HG02884 (cell line): Measurements from ENCODE around the gene DIAPH2.
"Not testable (repeated sequence)": the region's sequence is repeated elsewhere in the genome, so short reads cannot be mapped to it uniquely, and the experiment has no call there.

ENCODE experiments used
- ATAC-seq: cut with Tn5 transposase; IDR thresholded peaks from one replicate; pipeline ENCODE4 v1.9.1; 2021; ENCODE audit warnings: mild to moderate bottlenecking, moderate library complexity; ENCODE audit not compliant: unreplicated experiment

The DIAPH2 gene

DNA sequence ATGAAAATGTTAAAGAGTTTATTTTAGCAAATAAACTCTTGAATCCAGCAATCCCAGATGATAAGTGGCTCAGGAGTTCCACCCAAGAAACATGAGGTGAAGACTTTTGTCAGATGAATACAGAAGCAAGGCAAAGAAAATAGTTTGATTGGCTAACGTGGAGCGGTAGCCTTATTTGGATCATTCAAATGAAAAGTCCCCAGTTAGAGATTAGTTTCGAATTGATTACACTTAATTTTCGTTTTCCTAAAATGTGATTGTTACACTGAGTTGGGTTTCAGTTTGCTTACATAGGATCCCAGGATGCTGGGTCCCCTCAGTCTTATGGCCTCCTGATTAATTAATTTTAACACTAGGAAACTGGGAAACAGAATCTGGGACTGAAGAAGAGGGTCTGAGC, 122.7 kb downstream of the DIAPH2 start:
- ATAC-seq, result no peak

GRCh38 chrX:96820935-96821334, 136.3 kb downstream of the DIAPH2 start:
- no peak for ATAC-seq

GRCh38 chrX:96824166-96824565, 139.5 kb downstream of the DIAPH2 start:
- ATAC-seq, result no peak

- no peak for ATAC-seq
These were observed 148.7 kb downstream of the DIAPH2 start for GRCh38 chrX:96833333-96833732.

DNA sequence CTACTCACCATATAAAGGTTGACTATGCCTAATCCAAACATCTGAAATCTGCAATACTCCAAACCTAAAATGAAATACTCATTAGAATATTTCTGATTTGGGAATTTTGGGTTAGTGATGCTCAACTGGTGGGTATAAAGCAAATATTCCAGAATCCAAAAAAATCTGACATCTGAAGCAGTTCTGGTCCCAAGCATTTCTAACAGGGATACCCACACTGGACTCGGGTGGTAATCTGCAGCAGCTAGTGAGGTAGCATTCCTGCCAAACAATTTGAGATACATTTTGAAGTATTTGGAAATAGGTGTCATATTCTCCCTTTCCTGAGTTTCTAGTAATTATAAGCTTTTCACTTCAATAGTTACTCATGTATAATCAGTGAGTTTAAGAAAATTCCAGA, 149.5 kb downstream of the DIAPH2 start:
- ATAC-seq, result no peak

DNA sequence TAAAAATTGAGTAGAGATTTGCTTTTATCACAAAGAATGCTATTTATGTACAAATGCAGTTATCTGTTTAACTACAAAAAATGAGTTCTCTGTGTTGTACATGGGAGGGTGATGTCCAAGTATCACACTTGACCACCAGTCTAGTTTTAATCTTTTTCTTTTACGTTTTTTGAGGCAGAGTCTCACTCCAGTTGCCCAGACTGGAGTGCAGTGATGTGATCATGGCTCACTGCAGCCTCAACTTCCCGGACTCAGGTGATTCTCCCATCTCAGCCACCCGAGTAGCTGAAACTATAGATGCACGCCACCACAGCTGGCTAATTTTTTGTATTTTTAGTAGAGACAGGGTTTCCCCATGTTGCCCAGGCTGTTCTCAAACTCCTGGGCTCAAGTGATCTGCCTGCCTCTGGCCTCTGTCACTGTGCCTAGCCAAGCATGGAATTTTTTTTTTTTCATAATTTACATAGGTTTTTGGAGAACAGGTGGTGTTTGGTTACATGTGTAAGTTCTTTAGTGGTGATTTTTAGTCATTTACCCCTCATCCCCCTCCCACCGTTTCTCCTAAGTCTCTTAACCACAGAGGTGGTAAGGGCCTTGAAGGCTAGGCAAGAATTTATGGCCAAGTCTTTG, 151.1 kb downstream of the DIAPH2 start:
- ATAC-seq, result peak; percentile 79

DNA sequence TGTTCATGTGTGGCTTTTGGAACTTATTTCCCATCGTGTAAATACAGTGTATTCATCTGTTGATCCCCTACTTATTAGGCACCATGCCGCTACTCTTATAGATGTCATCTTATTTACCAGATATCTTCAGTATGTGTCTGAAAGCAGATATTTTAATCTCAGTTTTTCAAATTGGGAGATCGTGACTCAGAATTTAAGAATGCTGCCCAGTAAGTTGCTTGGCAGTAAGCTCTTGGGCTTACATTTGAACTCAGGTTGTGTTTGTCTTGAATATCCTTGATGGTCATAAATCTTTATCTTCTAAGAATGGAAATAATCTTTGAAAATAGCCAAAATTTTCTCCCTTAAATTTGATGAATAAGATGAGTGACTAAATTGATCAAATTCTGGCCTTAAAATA, 153.2 kb downstream of the DIAPH2 start:
- ATAC-seq, result no peak

GRCh38 chrX:96838537-96838936, 153.9 kb downstream of the DIAPH2 start:
- peak; percentile 22 for ATAC-seq

DNA sequence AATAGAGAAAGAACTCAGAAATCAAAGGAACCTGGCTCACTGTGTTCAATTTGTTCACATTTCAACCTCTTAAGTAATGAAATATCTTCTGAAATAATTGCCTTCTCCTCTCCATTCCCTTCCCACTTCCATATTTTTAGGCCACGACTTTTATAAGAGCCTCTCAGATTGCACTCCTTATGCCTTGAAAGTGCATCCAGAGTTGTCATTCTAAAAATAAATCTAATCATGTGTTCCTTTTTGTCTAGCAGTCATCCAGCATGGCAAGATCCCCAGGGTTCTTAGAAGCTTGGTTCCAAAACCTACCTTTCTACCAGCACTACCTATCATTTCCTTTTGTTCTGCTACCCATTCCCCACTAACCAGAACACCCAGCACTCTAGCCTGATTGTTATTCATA, 156.7 kb downstream of the DIAPH2 start:
- ATAC-seq, result no peak

DNA sequence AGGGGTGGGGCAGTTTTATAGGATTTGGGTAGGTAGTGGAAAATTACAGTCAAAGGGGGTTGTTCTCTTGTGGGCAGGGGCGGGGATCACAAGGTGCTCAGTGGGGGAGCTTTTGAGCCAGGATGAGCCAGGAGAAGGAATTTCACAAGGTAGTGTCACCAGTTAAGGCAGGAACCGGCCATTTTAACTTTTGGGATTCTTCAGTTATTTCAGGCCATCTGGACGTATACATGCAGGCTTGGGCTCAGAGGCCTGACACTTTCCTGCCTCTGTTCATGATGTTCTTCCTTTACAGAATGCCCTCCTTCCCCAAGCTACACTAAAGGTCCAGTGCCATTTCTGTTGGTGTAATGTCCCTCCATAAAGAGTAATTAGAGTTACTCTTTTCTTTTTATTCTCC, 157.2 kb downstream of the DIAPH2 start:
- not testable (repeated sequence) for ATAC-seq

- no peak for ATAC-seq
These were observed 158.9 kb downstream of the DIAPH2 start for GRCh38 chrX:96843566-96843965.

- no peak for ATAC-seq
These were observed 162.2 kb downstream of the DIAPH2 start for GRCh38 chrX:96846841-96847240.

- not testable (repeated sequence) for ATAC-seq
These were observed 174.8 kb downstream of the DIAPH2 start for GRCh38 chrX:96859422-96859821.

DNA sequence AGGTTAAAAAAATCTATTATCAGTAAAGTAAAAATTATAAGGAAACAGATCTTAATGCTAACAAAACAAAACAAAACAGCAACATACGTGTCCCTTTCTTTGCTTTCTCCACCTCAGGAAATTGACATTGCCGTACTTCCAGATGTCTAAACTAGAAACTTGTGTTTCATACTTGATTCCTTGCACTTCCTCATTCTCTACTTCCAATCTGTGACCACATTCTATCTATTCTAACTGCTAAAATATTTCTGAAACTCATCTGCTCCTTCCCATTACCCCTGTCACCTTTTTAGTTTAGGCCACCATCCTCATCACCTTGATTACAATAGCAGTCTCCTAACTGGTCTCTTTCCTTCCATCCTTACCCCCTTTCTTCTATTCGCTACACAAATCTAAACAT, 176.6 kb downstream of the DIAPH2 start:
- ATAC-seq, result peak; percentile 56

GRCh38 chrX:96861661-96862060, 177.0 kb downstream of the DIAPH2 start:
- peak; percentile 36 for ATAC-seq

- no peak for ATAC-seq
These were observed 199.0 kb downstream of the DIAPH2 start, which contains the start of gene RPA4 for GRCh38 chrX:96883608-96884007. Gene RPA4, plus strand, starts transcription at chrX:96883908. Its CDS starts 403 bp downstream, at chrX:96884311.

- ATAC-seq, result no peak
These were observed 199.4 kb downstream of the DIAPH2 start for GRCh38 chrX:96884027-96884426.

DNA sequence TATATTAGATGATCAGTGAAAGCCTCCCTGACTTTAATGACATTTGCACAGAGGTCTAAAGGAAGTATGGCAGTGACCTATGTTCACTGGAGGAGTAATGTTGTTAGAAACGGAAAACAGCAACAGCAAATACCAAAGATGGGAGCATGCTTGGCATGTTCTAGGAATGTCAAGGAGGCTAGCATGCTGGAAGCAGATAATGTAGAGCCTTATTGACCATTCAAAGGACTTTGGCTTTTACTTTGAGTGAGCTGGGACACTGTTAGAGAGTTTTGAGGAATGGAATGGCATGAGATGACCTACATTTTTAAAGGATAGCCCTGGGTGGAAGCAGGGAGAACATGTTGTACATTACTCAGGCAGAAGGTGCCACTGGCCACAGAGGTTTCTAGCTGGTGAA, 205.1 kb downstream of the DIAPH2 start:
- no peak for ATAC-seq

- no peak for ATAC-seq
These were observed 222.1 kb downstream of the DIAPH2 start for GRCh38 chrX:96906741-96907140.

- no peak for ATAC-seq
These were observed 223.1 kb downstream of the DIAPH2 start for GRCh38 chrX:96907516-96908272.

DNA sequence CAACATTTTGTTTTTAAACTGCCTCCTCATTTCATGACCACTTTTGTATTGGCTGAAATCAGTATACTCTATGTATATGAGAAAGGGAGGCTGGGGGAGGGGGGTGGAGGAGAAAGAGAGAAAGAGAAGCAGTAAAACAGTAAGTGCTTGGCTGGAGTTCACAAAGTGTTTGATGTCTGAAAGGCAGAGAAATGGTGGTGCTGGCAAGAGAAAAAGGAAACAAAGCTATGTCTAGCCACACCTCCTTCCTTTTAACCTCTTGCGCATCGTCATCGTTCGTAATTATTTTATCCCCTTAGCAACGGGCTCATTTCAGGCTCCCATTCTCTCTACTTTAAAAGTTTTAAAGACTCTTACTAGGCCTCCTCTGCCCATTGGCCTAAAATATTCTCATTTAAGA, 224.6 kb downstream of the DIAPH2 start:
- no peak for ATAC-seq

- ATAC-seq, result no peak
These were observed 234.2 kb downstream of the DIAPH2 start for GRCh38 chrX:96918864-96919263.
